ENCODE results near the gene VANGL1.

VANGL1 gene

DNA sequence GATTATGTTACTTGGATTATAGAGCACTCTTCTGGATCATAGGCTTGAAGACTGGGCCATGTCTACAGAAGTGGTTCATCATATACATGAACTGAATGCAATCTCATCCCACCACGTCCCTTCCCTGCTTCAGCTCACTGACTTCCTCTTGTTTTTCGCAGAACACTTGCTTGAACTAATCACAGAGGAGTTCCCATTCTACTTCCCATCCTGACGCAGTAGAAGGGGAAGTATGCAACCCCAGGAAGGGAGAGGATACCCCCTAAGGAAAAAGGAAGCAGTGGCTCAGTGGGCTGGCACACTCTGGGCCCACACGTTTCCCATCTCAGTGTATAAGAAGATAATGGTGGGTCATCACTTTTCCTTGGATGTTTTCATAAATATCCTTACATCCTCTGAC, 90.5 kb downstream of the VANGL1 start:
- no peak for DNase-seq (ENCODE audit: low read depth)
- TF ChIP-seq, protein P1, sequence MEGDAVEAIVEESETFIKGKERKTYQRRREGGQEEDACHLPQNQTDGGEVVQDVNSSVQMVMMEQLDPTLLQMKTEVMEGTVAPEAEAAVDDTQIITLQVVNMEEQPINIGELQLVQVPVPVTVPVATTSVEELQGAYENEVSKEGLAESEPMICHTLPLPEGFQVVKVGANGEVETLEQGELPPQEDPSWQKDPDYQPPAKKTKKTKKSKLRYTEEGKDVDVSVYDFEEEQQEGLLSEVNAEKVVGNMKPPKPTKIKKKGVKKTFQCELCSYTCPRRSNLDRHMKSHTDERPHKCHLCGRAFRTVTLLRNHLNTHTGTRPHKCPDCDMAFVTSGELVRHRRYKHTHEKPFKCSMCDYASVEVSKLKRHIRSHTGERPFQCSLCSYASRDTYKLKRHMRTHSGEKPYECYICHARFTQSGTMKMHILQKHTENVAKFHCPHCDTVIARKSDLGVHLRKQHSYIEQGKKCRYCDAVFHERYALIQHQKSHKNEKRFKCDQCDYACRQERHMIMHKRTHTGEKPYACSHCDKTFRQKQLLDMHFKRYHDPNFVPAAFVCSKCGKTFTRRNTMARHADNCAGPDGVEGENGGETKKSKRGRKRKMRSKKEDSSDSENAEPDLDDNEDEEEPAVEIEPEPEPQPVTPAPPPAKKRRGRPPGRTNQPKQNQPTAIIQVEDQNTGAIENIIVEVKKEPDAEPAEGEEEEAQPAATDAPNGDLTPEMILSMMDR (conservative IDR thresholded peaks at IDR 0.05; ENCODE audit: low read length): no peak
- H3K4me3 ChIP-seq (ENCODE audit: low read length): no peak overlapping the region

DNA sequence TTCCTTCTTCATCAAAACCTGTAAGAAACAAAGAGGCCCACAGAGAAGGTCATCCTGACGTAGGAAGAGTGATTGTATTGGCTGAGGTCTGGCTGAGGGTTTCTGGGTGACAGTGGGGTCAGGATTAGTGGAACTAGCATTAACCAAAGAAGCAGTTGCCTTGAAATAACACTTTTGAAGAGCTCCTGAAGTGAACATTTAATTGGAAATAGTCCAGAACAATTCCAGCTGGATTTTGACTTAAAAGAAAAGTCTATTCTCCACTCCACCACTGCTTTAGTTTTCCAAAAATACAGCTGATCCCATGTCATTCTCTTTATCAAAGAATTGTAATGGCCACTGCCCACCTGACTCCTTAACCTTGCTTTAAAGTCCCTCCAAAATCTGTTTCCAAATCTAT, 99.0 kb downstream of the VANGL1 start:
- DNase-seq (ENCODE audit: low read depth): no peak
- TF ChIP-seq, protein P1 (conservative IDR thresholded peaks at IDR 0.05; ENCODE audit: low read length): no peak
- no peak overlapping the region for H3K4me3 ChIP-seq (ENCODE audit: low read length)

- DNase-seq (ENCODE audit: low read depth): no peak
- TF ChIP-seq, protein P1 (conservative IDR thresholded peaks at IDR 0.05; ENCODE audit: low read length): no peak
- no peak overlapping the region for H3K4me3 ChIP-seq (ENCODE audit: low read length)
Observed at GRCh38 chr1:115744646-115745275, 103.0 kb downstream of the VANGL1 start.

DNA sequence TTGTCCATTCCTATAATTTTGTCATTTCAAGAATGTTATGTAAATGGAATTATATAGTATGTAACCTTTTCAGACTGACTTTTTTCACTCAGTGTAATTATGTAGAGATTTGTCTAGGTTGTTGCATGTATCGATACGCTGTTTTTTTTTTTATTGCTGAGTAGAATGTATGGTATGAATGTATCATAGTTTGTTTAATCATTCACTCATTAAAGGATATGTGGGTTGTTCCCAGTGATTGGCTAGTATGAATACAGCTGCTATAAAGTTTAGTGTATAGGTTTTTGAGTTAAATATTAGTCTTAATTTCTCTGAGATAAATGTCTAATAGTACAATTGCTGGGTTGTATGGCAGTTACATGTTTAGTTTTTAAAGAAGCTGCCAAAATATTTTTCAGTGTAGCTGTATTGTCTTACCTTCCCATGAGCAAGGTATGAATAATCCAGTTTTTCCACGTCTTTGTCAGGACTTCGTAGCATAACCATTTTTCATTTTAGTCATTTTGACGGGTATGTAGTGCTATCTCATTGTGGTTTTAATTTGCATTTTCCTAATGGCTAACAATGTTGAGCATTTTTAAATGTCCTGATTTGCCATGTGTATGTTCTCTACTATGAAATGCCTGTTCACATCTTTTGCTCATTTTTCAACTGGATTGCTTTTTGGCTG, 104.4 kb downstream of the VANGL1 start:
- TF ChIP-seq, protein P1 (conservative IDR thresholded peaks at IDR 0.05; ENCODE audit: low read length): no peak
- DNase-seq (ENCODE audit: low read depth): no peak
- no peak overlapping the region for H3K4me3 ChIP-seq (ENCODE audit: low read length)

Measured in AG10803 (cell line).